ENCODE measurements around the gene ADISSP.

The ADISSP gene

DNA sequence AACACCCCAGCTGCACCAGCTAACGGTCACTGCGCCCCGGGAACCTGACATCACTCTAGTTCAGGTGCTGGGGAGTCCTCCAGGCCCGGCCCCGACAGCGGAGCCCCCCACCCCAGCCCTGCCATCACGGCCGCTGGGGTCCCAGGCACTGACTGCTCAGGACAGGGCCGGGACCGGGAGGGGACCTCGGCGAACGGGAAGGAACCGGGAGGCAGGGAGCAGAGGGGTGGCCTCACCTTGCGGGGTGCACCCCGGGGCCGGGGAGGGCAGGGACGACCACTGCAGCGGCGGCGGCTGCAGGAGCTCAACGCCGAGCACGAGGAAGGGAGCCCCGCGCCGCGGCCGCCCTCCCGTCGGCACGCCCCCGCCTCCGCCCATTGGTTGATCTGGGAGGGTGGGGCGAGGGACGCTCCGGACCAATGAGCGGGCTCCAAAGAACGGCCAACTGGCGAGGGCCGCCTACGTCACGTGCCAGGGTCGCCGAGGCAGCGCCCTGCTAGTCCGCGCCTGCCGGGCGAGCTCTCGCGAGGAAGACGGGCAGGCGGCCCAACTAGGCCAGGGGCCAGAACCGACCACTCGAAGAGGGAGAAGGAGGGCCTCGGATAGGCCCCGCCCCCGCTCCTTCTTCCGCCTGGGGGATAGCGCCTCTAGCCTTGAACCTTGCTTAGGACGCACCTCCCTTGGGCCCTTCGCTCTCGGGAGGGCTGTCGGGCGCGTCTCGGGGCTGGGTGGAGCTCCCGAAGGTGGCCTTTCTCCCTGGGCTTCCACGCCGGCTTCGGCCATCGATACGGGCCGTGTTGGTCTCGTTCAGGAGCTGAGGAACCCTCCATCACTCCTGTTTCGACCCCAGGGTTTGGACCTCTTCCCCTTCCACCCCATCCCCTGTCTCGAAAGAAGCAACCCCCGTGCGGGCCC is at the start of gene ADISSP:
Gene ADISSP (minus strand): TSS at position 327 of the 915 bp plus-strand sequence. CDS start 7,653 bp downstream, outside the sequence.
- DNase-seq, result peak; percentile 97 to 98

DNA sequence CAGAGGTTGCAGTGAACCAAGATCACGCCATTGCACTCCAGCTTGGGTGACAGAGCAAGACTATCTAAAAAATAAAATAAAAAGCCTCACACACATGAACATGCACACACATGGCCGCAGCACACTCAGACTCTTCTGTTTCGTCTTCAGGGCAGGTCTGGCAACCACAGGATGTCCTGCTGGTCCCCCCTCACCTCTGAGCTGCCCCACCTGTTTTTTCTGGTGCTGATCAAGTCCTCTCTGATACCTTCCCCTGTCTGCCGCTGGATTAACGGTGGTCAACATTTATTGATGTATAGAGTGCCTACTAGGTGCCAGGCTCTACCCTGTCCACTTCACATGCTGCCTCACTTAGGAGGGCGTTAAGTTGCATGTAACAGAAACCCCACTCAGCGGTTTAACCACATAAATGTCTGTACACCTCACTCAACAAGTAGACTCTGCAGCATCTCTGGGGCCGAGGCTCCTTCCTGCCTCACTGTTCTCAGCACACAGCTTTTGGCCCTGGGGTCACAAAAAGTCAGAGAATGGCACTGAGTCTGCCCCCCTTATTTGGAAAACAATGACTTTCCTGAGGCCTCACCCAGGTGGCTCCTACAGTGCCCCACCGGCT is 48.3 kb upstream of the ADISSP start:
- peak; percentile 43 to 57 for DNase-seq

DNA sequence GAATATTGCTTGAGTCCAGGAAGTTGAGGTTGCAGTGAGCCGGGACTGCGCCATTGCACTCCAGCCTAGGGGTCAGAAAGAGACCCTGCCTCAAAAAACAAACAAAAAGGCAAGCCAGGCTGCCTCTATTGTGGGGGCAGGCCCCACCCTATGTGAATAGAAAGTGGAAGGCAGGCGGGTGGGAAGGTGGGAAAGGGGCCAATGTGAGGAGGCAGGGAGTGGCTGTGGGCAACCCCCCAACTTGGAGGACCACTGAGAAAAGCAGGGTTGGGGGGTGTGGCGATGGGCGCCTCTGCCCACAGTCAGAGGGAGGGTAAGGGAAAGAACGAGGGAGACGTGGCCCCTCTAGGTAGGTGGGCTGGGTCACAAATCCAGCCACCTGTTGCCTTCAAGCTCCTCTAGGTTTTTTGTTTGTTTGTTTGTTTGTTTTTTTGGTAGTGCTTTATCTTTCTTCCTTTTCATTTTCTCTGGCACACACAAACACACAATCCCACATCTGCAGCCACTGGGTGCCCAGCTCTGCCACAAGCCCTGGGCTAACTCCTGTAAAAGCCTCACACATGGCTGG is 47.5 kb upstream of the ADISSP start:
- peak in 1 of 2 experiments; percentile 17 for DNase-seq

DNA sequence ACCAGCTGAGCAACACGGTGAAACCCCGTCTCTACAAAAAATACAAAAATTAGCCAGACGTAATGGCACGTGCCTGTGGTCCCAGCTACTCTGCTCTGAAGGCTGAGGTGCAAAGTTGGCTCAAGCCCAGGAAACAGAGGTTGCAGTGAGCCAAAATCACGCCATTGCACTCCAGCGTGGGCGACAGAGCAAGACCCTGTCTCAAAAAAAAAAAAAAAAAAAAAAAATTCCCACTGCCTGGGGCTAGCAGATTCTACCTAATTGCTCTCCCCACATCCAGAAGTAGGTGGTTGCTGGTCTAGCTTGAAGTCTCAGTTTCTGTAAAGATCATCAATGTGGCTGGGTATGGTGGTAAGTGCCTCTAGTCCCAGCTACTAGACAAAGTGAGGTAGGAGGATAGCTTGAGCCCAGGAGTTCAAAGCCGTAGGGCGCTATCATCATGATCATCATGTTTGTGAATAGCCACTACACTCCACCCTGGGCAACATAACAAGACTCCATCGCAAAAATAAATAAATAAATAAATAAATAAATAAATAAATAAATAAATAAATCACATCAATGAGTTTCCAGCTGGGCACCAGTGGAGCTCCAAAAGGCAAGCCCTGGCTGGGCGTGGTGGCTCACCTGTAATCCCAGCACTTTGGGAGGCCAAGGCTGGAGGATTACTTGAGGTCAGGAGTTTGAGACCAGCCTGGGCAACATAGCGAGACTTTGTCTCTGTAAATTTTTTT is 46.5 kb upstream of the ADISSP start:
- DNase-seq, result peak in 1 of 2 experiments; percentile 50

DNA sequence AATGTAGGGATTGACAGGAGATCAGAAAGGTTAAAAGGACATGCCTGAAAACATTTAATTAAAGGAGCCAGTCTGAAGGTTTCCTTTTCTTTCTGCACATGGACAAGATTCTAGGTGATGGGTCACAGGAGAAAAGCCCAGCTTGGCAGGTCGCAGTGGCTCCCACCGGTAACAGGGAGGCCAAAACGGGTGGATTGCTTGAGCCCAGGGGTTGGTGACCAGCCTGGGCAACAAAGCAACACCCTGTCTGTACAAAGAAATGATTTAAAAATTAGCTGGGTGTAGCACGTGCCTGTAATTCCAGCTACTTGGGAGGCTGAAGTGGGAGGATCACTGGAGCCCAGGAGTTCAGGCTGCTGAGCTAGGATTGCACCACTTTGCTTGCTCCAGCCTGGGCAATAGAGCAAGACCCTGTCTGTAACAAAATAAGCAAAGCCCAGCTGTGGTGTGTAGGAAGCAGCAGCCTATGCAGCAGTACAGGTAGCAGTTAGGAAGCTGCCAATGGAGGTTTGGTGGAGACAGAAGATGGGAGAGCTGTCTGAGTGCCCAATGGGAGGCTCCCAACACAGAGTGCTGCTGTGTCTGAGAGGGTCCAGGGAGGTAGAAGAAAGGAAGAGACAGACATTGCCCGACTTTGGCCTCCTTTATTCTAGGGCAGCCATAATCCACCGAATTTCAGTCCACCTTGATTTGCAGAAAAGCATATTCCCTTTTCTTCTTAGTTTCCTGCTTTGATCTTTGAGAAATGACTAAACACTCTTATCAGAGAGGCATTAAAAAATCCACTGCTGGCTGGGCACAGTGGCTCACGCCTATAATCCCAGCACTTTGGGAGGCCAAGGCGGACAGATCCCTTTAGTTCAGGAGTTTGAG is 45.7 kb upstream of the ADISSP start:
- peak in 1 of 2 experiments; percentile 33 for DNase-seq

DNA sequence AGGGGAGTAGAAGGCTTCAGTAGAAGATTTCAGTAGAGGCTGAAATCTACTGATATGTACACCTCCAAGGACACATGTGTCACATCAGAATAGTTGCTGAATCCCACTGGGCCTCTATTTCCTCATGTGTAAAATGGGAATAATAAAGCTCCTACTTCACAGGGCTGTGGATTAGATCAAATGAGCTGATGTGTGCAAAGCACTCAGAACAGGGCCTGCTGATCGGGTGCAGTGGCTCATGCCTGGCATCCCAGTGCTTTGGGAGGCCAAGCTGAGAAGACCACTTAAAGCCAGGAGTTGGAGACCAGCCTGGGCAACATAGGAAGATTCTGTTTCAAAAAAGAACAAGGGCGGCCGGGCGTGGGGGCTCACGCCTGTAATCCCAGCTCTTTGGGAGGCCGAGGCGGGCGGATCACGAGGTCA is 44.7 kb upstream of the ADISSP start:
- DNase-seq, result peak in 1 of 2 experiments; percentile 29

DNA sequence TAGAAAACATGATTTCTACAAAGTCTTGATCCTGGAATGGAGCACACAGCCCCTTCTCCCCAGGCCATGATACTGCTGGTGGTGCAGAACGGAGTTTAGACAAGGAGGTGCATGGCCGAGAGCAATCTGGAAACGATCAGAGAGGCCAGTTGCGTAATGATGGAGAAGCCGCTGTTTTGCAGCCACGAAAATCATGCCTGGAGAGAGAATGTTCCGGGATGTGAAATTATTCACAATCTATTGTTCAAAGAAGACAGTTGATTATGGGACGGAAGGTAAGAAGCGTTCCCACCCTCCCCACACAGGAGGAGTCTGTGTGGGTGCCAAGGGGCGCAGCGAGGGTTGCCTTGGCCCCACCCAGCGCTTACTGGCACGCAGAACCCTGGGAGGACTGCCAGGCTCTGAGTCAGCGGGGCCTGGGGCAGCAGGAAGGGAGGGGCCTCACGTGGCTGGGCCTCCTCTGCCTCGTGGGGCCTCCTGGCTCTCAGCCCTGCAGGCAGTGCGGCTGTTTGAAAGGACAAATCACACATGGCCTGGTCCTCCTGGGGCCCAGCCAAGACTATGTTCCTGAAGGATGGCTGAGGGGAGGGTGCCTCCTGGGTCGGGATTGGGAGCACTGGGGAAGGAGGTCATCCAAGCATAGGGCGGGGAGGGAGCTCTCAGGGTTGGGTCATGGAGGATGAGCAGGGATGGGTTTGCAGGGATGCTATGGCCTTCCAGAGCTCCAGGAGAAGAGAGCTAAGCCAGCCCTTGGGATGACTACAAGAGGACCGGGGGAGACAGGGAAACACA is 44.1 kb upstream of the ADISSP start:
- DNase-seq, result peak; percentile 91 to 93

DNA sequence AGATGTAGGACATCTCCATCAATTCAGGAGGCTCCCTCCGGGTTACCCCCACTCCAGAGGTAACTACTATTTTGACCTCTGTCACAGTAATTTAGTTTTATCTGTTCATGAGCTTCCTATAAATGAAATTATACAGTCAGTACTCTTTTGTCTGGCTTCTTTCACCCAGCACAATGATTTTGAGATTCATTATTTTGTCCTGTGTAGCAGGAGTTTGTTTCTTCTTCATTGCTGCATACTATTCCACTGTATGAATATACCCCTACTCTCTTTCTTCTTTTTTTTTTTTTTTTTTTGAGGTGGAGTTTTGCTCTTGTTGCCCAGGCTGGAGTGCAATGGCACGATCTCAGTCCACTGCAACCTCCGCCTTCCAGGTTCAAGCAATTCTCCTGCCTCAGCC is 41.0 kb upstream of the ADISSP start:
- DNase-seq, result no peak

DNA sequence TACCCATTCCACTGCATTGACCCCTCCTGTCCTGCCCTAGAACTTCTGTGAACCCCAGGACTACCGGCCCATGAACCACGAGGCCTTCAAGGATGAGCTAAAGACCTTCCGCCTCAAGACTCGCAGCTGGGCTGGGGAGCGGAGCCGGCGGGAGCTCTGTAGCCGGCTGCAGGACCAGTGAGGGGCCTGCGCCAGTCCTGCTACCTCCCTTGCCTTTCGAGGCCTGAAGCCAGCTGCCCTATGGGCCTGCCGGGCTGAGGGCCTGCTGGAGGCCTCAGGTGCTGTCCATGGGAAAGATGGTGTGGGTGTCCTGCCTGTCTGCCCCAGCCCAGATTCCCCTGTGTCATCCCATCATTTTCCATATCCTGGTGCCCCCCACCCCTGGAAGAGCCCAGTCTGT is 37.2 kb upstream of the ADISSP start:
- peak in 1 of 2 experiments; percentile 15 for DNase-seq

DNA sequence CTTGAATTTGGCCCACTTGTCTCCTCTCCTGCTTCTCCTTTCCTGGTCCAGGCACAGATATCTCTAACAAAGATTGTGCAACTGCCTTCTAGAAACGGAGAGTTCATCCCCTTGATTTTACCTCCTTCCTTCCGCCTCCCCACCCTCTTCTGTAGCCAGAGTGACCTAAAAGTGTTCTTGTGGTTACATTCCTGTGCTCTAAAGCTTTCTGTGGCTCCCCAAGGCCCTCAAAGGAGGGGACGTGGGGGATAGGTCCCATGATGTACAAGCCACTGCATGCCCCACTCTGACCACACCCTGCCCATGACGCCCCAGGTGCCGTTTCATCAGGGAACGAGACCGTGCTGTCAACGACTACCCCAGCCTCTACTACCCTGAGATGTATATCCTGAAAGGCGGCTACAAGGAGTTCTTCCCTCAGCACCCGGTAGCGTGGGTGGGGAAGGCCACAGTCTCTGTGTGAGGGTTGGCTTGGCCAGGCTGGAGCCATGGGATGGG is 36.8 kb upstream of the ADISSP start:
- DNase-seq, result no peak

DNA sequence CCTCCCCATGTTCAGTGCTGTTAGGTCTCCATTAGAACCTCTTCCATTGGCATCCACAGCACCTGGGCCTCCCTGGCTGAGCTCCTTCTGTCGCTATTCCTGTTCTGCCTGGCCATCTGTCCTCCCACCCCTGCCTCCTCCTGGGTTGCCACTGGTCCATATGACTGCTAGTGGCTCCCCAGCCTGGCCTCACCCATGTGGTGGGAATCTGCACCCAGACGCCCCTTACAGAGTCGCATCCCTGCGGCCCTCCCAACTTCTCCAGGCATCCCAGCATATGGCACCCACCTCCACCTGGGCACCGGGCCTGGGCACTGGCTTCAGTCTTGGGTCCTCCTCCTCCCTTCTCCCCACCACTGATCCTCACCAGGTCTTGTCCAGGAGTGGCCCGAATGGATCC is 36.3 kb upstream of the ADISSP start:
- no peak for DNase-seq

DNA sequence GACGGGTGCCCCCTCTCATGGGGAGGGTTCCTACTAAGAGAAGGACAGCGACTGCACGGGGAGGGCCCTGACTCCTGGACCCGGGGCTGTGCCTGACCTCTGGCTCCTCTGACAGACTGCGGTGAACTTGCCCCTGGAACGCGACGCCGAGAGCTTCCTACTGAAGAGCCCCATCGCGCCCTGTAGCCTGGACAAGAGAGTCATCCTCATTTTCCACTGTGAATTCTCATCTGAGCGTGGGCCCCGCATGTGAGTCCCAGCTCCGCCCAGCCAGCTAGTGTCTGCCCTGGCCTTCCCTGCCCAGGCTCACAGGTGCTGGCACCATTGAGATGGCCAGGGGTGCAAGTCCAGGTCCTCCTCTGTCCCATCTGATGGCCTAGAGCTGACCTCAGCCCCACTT is 35.7 kb upstream of the ADISSP start:
- DNase-seq, result no peak

DNA sequence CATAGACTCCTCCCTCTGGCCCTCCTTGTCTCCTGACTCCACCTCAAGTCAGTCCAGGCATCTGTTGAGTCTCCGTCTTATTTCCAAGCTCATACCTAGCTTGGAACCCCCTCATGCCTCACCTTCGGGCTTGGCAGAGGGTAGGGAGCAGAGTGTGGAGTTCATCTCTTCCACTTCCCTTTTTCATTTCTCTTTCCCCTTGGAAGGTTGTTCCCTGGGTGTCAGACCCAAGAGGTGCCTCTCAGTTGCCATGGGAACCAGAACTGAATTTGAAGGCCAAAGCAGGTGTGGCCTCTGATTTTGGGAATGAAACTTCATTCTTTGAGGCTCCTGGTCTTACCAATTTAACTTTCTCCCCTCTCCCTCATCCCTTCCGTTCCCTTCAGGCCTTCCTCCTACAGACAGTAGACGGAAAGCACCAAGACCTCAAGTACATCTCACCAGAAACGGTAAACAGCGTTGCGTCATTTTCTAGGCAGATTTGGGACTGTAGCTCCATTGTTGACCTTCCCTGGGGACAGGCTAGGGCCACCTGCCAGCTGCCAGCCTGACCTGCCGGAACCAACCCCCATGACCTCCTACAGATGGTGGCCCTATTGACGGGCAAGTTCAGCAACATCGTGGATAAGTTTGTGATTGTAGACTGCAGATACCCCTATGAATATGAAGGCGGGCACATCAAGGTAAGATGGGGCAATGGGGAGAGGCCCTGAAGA is 35.1 kb upstream of the ADISSP start:
- no peak for DNase-seq

DNA sequence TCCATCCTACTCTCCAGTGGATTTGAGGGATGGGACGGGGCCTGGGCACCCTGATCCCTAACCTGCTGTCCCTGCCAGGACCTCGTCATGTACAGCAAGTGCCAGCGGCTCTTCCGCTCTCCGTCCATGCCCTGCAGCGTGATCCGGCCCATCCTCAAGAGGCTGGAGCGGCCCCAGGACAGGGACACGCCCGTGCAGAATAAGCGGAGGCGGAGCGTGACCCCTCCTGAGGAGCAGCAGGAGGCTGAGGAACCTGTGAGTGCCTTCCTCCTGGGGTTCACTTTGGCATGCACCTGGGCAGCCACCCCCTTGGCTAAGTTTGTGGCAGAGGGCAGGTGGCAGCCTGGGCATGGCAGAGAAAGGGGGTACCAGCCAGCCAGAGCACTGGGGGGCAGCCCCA is 34.3 kb upstream of the ADISSP start:
- no peak for DNase-seq

DNA sequence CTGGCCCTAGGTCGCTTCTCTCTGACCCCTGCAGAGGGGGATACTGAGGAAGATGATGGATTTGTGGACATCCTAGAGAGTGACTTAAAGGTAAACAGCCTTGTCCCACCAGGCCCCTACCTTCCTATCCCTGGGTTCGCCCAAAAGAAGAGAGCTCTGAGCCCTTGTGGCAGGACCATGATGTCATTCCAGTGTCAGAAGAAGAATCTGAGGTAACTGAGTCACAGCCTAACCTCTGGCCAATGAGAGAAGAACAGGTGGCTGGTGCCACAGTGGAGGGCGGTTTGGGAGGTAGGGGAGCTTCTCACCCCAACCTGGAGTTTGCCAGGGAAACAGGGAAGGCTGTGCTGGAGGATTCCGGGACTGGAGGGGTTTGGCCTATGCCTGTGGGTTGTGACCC is 33.7 kb upstream of the ADISSP start:
- DNase-seq, result peak in 1 of 2 experiments; percentile 30

DNA sequence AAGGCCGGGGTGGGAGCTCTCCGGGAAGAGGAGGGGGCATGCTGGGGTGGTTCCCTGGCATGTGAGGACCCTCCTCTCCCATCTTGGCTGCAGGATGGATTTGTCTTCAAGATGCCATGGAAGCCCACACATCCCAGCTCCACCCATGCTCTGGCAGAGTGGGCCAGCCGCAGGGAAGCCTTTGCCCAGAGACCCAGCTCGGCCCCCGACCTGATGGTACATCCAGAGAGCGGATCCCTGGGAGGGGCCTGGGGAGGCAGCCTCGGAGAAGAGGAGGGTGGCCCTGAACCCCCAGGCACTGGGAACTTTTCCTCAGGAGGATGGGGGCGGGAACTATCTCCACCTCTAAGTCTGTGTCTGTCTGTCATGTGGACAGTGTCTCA is 33.3 kb upstream of the ADISSP start:
- no peak for DNase-seq

DNA sequence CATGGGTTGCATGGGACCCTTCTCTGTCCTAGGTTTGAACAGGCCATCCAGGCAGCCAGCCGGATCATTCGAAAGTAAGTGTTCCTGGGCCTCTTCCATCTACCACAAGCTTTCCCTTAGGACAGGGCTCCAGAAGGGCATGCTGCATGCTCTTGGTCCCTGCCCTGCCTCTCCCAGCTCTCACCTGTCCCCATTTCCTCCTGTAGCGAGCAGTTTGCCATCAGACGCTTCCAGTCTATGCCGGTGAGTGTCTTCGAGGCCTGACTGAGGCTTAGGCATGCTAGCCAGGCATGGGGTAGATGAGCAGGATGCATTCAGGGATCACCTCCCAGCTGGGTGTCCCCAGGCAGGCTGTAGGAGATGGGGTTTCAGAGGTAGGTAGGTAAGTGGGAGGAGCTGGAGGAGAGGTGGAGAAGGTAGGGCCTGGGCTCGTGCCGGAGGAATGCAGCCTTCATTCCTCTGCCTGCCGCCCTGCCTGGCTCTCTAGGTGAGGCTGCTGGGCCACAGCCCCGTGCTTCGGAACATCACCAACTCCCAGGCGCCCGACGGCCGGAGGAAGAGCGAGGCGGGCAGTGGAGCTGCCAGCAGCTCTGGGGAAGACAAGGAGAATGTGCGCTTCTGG is 32.8 kb upstream of the ADISSP start:
- no peak for DNase-seq

DNA sequence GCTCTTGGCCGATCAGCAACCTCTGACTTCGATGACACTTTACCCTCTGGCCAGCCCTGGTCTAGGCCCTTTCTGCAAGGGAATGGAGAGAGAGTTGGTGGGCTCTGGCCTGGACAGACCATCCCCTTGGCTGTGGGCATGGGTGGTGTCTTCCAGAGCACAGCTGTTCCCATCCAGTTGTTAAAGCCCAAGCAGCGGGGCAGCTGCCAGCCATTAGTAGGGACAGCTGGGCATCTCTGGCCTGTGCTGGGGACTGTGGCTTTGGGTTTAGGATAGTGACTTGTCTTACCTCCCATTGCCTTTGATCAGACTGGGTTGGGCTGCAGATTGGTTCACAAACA is 31.3 kb upstream of the ADISSP start:
- no peak for DNase-seq

DNA sequence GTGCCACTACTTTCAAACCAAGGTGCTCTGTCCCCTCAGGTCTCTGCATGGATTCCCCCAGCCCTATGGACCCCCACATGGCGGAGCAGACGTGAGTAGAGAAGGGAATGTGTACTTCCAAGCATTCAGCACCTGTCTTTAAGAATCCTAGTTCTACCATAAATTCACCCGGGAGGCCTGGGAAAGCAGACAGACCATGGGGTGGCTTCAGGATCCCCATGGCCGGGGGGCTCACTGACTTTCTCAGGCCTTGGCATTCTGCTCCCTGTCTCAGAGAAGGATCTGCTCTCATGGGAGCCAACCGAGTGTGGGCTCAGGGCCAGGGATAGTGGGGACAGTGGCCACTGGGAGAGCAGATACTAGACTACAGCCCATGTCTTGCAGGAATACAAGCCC is 30.8 kb upstream of the ADISSP start:
- peak in 1 of 2 experiments; percentile 15 for DNase-seq

Measured in activated T-cell treated with anti-CD3 and anti-CD28 coated beads, Interleukin-2, amount 50 U/mL, for 48 hours (primary cell).